Vagina (tissue), 2 donors: Measurements from ENCODE around the gene TMEM92. TPM values are rescaled to one million over a fixed set of nuclear protein-coding genes. Genes with fewer than 3 reads are reported as not detected.
A peak's percentile ranks its signal among the peaks of the same experiment; 100 is the strongest.

Experiments used
- DNase-seq, 2 donors: peaks; one replicate each; pipeline ENCODE4 v3.0.0-alpha.2; 2017; ENCODE audit errors: extremely low spot score in 2 of 2
- H3K27ac ChIP-seq: fragments of 200-600 bp; sonication (generic); one replicate; pipeline ENCODE4 v1.5.1; 2019
- H3K27me3 ChIP-seq: fragments of 200-600 bp; sonication (generic); one replicate; pipeline ENCODE4 v1.5.1; 2019
- H3K36me3 ChIP-seq, 2 donors: fragments of 200-600 bp; sonication (generic); one replicate each; pipeline ENCODE4 v1.5.1; 2017 to 2019
- H3K4me1 ChIP-seq: fragments of 200-600 bp; sonication (generic); one replicate; pipeline ENCODE4 v1.5.1; 2019
- H3K4me3 ChIP-seq, 2 donors: fragments of 200-600 bp; sonication (generic); 1 replicate in 1 of 2; 2 replicates in 1 of 2; pipeline ENCODE4 v1.5.1; 2016 to 2019
- H3K9me3 ChIP-seq: fragments of 200-600 bp; sonication (generic); one replicate; pipeline ENCODE4 v1.5.1; 2019
- CTCF ChIP-seq, 3 experiments: fragments of 450-650 bp in 2 of 3; fragments of 200-600 bp in 1 of 3; sonication (generic) in 1 of 3; IDR thresholded peaks; one replicate each; pipeline ENCODE4 v1.5.1; 2017 to 2019; ENCODE audit warnings: antibody characterized with exemption in 3 of 3, mild to moderate bottlenecking in 2 of 3, moderate library complexity in 2 of 3
- POLR2A ChIP-seq, 2 donors: fragments of 450-650 bp; IDR thresholded peaks; one replicate each; pipeline ENCODE4 v1.6.1; 2017; ENCODE audit warnings: antibody characterized with exemption in 2 of 2, mild to moderate bottlenecking in 2 of 2, moderate library complexity in 2 of 2
- POLR2AphosphoS5 ChIP-seq, 2 donors: sonication (generic); formaldehyde crosslinking; IDR thresholded peaks; one replicate each; pipeline ENCODE4 v1.9.0; 2017; ENCODE audit warnings: antibody characterized with exemption in 2 of 2, mild to moderate bottlenecking in 2 of 2, low read depth in 1 of 2; ENCODE audit not compliant: insufficient read depth in 1 of 2
- intact Hi-C: fragments of 100-400 bp; cut with DNase I; formaldehyde crosslinking; loops from one replicate; pipeline ENCODE4 v1.15.1; 2023
- total RNA-seq: library from RNA; depleted of rRNA; stranded (reverse); fragments of >200 nt; gene quantifications from one replicate; pipeline ENCODE4 v1.2.3, GENCODE V29; 2016

Gene TMEM92
- total RNA-seq, 1 donor from 2014 or later = 0.74 TPM

GRCh38 chr17:50263331-50264262 is 10.7 kb upstream of the TMEM92 start:
- H3K4me1 ChIP-seq = peaks cover 66% of the 10 kb centered on the region
- intact Hi-C loops = no loop called here
- no peaks in the 10 kb centered on the region for H3K9me3 ChIP-seq
- no peaks in the 10 kb centered on the region for H3K27me3 ChIP-seq
- peak; percentile 84 to 86 for DNase-seq
- H3K27ac ChIP-seq = peak overlapping the region; percentile 93
- no peak for TF ChIP-seq POLR2A (IDR thresholded peaks at IDR 0.05)
- no peak for TF ChIP-seq POLR2AphosphoS5 (IDR thresholded peaks at IDR 0.05; ENCODE audit: insufficient read depth in 1 of 2, low read depth in 1 of 2)
- TF ChIP-seq CTCF (IDR thresholded peaks at IDR 0.05) = no peak
- H3K36me3 ChIP-seq = no peaks in the 10 kb centered on the region
- peak overlapping the region; percentile 15 to 20 for H3K4me3 ChIP-seq

- peak overlapping the region; percentile 93 for H3K27ac ChIP-seq
- peak; percentile 87 to 93 for DNase-seq
Observed at GRCh38 chr17:50264263-50265113, 9.8 kb upstream of the TMEM92 start.

GRCh38 chr17:50265212-50265611 is 9.1 kb upstream of the TMEM92 start:
- TF ChIP-seq POLR2A (IDR thresholded peaks at IDR 0.05) (no peak), POLR2AphosphoS5 (IDR thresholded peaks at IDR 0.05; ENCODE audit: insufficient read depth in 1 of 2, low read depth in 1 of 2) (no peak), CTCF (IDR thresholded peaks at IDR 0.05) (no peak)
- intact Hi-C loops = loop anchor here (5.0 kb wide), 1 partner anchor 43 kb away; no protein-coding TSS in a partner anchor
- H3K4me1 ChIP-seq = peaks cover 71% of the 10 kb centered on the region
- peak overlapping the region; percentile 93 for H3K27ac ChIP-seq
- DNase-seq = peak; percentile 85 to 91
- H3K4me3 ChIP-seq = no peak overlapping the region
- no peaks in the 10 kb centered on the region for H3K36me3 ChIP-seq
- no peaks in the 10 kb centered on the region for H3K27me3 ChIP-seq
- no peaks in the 10 kb centered on the region for H3K9me3 ChIP-seq

More at GRCh38 chr17:50264263-50265113, 9.8 kb upstream of the TMEM92 start:
- intact Hi-C loops = loop anchor here (5.0 kb wide), 1 partner anchor 42 kb away; no protein-coding TSS in a partner anchor
- no peaks in the 10 kb centered on the region for H3K27me3 ChIP-seq
- peak overlapping the region; percentile 15 to 20 for H3K4me3 ChIP-seq
- TF ChIP-seq CTCF (IDR thresholded peaks at IDR 0.05) (no peak), POLR2AphosphoS5 (IDR thresholded peaks at IDR 0.05; ENCODE audit: insufficient read depth in 1 of 2, low read depth in 1 of 2) (peak in 1 of 2 donors; percentile 80)
- no peaks in the 10 kb centered on the region for H3K9me3 ChIP-seq
- H3K36me3 ChIP-seq = no peaks in the 10 kb centered on the region
- peaks cover 70% of the 10 kb centered on the region for H3K4me1 ChIP-seq

GRCh38 chr17:50265690-50266315 is 8.5 kb upstream of the TMEM92 start:
- no peak for DNase-seq
- no peaks in the 10 kb centered on the region for H3K36me3 ChIP-seq
- no peak overlapping the region for H3K4me3 ChIP-seq
- peaks cover 77% of the 10 kb centered on the region for H3K4me1 ChIP-seq
- peak overlapping the region; percentile 93 for H3K27ac ChIP-seq
- intact Hi-C loops = loop anchor here (5.0 kb wide), 1 partner anchor 44 kb away; no protein-coding TSS in a partner anchor
- TF ChIP-seq CTCF (IDR thresholded peaks at IDR 0.05) = no peak
- TF ChIP-seq POLR2AphosphoS5 (IDR thresholded peaks at IDR 0.05; ENCODE audit: insufficient read depth in 1 of 2, low read depth in 1 of 2) = no peak
- no peak for TF ChIP-seq POLR2A (IDR thresholded peaks at IDR 0.05)
- H3K27me3 ChIP-seq = no peaks in the 10 kb centered on the region
- no peaks in the 10 kb centered on the region for H3K9me3 ChIP-seq
